Common myeloid progenitor, CD34-positive (primary cell): ENCODE measurements around the gene TMEM97.

Experiments
- CTCF ChIA-PET: fragments of 350-600 bp; sonication (Branson Sonifier 250); formaldehyde crosslinking; loops from one replicate; lab custom pipeline; 2021; ENCODE audit warnings: antibody characterized with exemption; lab: Charles Lee
- POLR2A ChIA-PET: fragments of 350-600 bp; sonication (Branson Sonifier 250); formaldehyde crosslinking; loops from one replicate; lab custom pipeline; 2021; ENCODE audit warnings: antibody characterized with exemption; lab: Charles Lee
- DNase-seq, 3 donors: peaks; one replicate each; pipeline versions ENCODE4 v3.0.0 to v3.0.0-alpha.2; 2013
- H3K27ac ChIP-seq, 2 experiments: 1 replicate in 1 of 2; 2 replicates in 1 of 2; pipeline ENCODE4 v1.7.0; 2013; ENCODE audit warnings: inconsistent platforms in 2 of 2, low read length in 2 of 2, mild to moderate bottlenecking in 2 of 2, low read depth in 1 of 2, moderate library complexity in 1 of 2; ENCODE audit not compliant: severe bottlenecking in 2 of 2, insufficient read depth in 1 of 2, poor library complexity in 1 of 2
- H3K27me3 ChIP-seq, 5 experiments: replicated peaks in 2 of 5; 1 replicate in 3 of 5; 2 replicates in 2 of 5; pipeline versions ENCODE4 v1.6.1 to v1.7.0; 2013; ENCODE audit warnings: low read length in 4 of 5, mild to moderate bottlenecking in 2 of 5, moderate library complexity in 2 of 5, inconsistent platforms in 1 of 5; ENCODE audit not compliant: insufficient read depth in 5 of 5, control insufficient read depth in 4 of 5
- H3K36me3 ChIP-seq, 4 experiments: 1 replicate in 2 of 4; 2 replicates in 2 of 4; pipeline versions ENCODE4 v1.6.1 to v1.7.0; 2013; ENCODE audit warnings: low read length in 3 of 4, control low read depth in 1 of 4, mild to moderate bottlenecking in 1 of 4; ENCODE audit not compliant: control insufficient read depth in 4 of 4, insufficient read depth in 4 of 4
- H3K4me1 ChIP-seq, 4 experiments: 1 replicate in 3 of 4; 2 replicates in 1 of 4; pipeline versions ENCODE4 v1.6.1 to v1.7.1; 2013; ENCODE audit warnings: low read length in 3 of 4, mild to moderate bottlenecking in 3 of 4, control low read depth in 1 of 4, inconsistent platforms in 1 of 4, moderate library complexity in 1 of 4; ENCODE audit not compliant: control insufficient read depth in 4 of 4, insufficient read depth in 4 of 4; ENCODE audit errors: control extremely low read depth in 1 of 4
- H3K4me3 ChIP-seq, 7 experiments: 1 replicate in 4 of 7; 2 replicates in 3 of 7; pipeline versions ENCODE4 v1.5.1 to v1.7.0; 2013; ENCODE audit warnings: mild to moderate bottlenecking in 7 of 7, low read length in 6 of 7, moderate library complexity in 6 of 7, inconsistent platforms in 2 of 7, low read depth in 2 of 7, control low read depth in 1 of 7; ENCODE audit not compliant: insufficient read depth in 4 of 7, control insufficient read depth in 1 of 7; ENCODE audit errors: extremely low read depth in 1 of 7
- H3K9me3 ChIP-seq, 5 experiments: 1 replicate in 4 of 5; 2 replicates in 1 of 5; pipeline versions ENCODE4 v1.6.1 to v1.7.1; 2013; ENCODE audit warnings: low read length in 4 of 5, mild to moderate bottlenecking in 2 of 5, inconsistent platforms in 1 of 5, low read depth in 1 of 5, moderate library complexity in 1 of 5; ENCODE audit not compliant: control insufficient read depth in 4 of 5, insufficient read depth in 2 of 5; ENCODE audit errors: control extremely low read depth in 1 of 5
- WGBS: methylation state at CpG from one replicate; pipeline ENCODE4 v1.1.5; 2013; ENCODE audit not compliant: insufficient coverage; 5-methylcytosine and 5-hydroxymethylcytosine counted together

Gene TMEM97

GRCh38 chr17:28274591-28275265 lies 44.3 kb upstream of the TMEM97 start:
- Histone ChIP-seq H3K9me3 (peaks cover 0 to 13% (median 1%) of the 10 kb centered on the region in 5 experiments), H3K27ac (no peak overlapping the region), H3K27me3 (peaks cover 3 to 81% (median 39%) of the 10 kb centered on the region in 5 experiments), H3K4me1 (peaks cover 0 to 7% (median 4%) of the 10 kb centered on the region in 4 experiments), H3K4me3 (no peak overlapping the region), H3K36me3 (no peaks in the 10 kb centered on the region)
- 87% methylated on average over 4 of the region's 9 CpGs for WGBS
- ChIA-PET CTCF (no interaction called here), POLR2A (no interaction called here)
- no peak for DNase-seq

- peaks cover 3 to 82% (median 32%) of the 10 kb centered on the region in 5 experiments for H3K27me3 ChIP-seq
- WGBS = 97% methylated on average over 6 of the region's 6 CpGs
- H3K4me3 ChIP-seq = no peak overlapping the region
- no peaks in the 10 kb centered on the region for H3K36me3 ChIP-seq
- ChIA-PET CTCF (interaction anchor here (1.4 kb wide), 1 partner anchor 25 kb away, joined by 3 read pairs; no protein-coding TSS in a partner anchor), POLR2A (no interaction called here)
- H3K9me3 ChIP-seq = peaks cover 0 to 5% (median 0%) of the 10 kb centered on the region in 5 experiments
- peaks cover 0 to 7% (median 4%) of the 10 kb centered on the region in 4 experiments for H3K4me1 ChIP-seq
- H3K27ac ChIP-seq = no peak overlapping the region
- DNase-seq = no peak
These were observed 43.0 kb upstream of the TMEM97 start for GRCh38 chr17:28276011-28276410.

- Histone ChIP-seq H3K27ac (no peak overlapping the region), H3K4me3 (no peak overlapping the region), H3K36me3 (no peaks in the 10 kb centered on the region), H3K27me3 (peaks cover 4 to 67% (median 16%) of the 10 kb centered on the region in 5 experiments), H3K9me3 (no peaks in the 10 kb centered on the region), H3K4me1 (peaks cover 0 to 7% (median 4%) of the 10 kb centered on the region in 4 experiments)
- WGBS = 100% methylated on average over 3 of the region's 6 CpGs
- DNase-seq = no peak
- CTCF ChIA-PET = interaction anchor here (1.1 kb wide), 1 partner anchor 10 kb away, joined by 4 read pairs; no protein-coding TSS in a partner anchor
- POLR2A ChIA-PET = no interaction called here
These were observed 39.6 kb upstream of the TMEM97 start for GRCh38 chr17:28279411-28279810.

- Histone ChIP-seq H3K27ac (no peak overlapping the region), H3K27me3 (peaks cover 4 to 55% (median 12%) of the 10 kb centered on the region in 5 experiments), H3K4me3 (no peak overlapping the region), H3K4me1 (peaks cover 0 to 7% (median 4%) of the 10 kb centered on the region in 4 experiments), H3K36me3 (no peaks in the 10 kb centered on the region), H3K9me3 (no peaks in the 10 kb centered on the region)
- ChIA-PET CTCF (interaction anchor here (0.7 to 1.8 kb wide), 4 partner anchors 9 to 28 kb away, joined by 3 to 5 read pairs (median 4); no protein-coding TSS in a partner anchor), POLR2A (no interaction called here)
- no CpG with 5 or more reads among the region's 3 CpGs for WGBS
- DNase-seq = no peak
These were observed 38.2 kb upstream of the TMEM97 start for GRCh38 chr17:28280826-28281225.

- no peak for DNase-seq
- no peaks in the 10 kb centered on the region for H3K9me3 ChIP-seq
- H3K36me3 ChIP-seq = no peaks in the 10 kb centered on the region
- H3K27ac ChIP-seq = no peak overlapping the region
- H3K27me3 ChIP-seq = peaks cover 4 to 38% (median 9%) of the 10 kb centered on the region in 5 experiments
- CTCF ChIA-PET = no interaction called here
- no peak overlapping the region for H3K4me3 ChIP-seq
- WGBS = 89% methylated on average over 5 of the region's 7 CpGs
- POLR2A ChIA-PET = no interaction called here
- peaks cover 0 to 7% (median 4%) of the 10 kb centered on the region in 4 experiments for H3K4me1 ChIP-seq
These were observed 36.4 kb upstream of the TMEM97 start for GRCh38 chr17:28282596-28282995.

- Histone ChIP-seq H3K36me3 (no peaks in the 10 kb centered on the region), H3K4me3 (no peak overlapping the region), H3K9me3 (no peaks in the 10 kb centered on the region), H3K27me3 (peaks cover 4 to 25% (median 9%) of the 10 kb centered on the region in 5 experiments), H3K27ac (no peak overlapping the region), H3K4me1 (no peaks in the 10 kb centered on the region)
- POLR2A ChIA-PET = no interaction called here
- whole genome bisulfite sequencing = 88% methylated on average over 1 of the region's 2 CpGs
- CTCF ChIA-PET = interaction anchor here (0.8 kb wide), 1 partner anchor 20 kb away, joined by 3 read pairs; no protein-coding TSS in a partner anchor
- no peak for DNase-seq
These were observed 33.0 kb upstream of the TMEM97 start for GRCh38 chr17:28285965-28286364.

- Histone ChIP-seq H3K27ac (no peak overlapping the region), H3K27me3 (peaks cover 2 to 24% (median 9%) of the 10 kb centered on the region in 5 experiments), H3K36me3 (no peaks in the 10 kb centered on the region), H3K9me3 (no peaks in the 10 kb centered on the region), H3K4me3 (no peak overlapping the region), H3K4me1 (no peaks in the 10 kb centered on the region)
- no peak for DNase-seq
- POLR2A ChIA-PET = interaction anchor here (0.6 kb wide), 1 partner anchor 29 kb away, joined by 3 read pairs; no protein-coding TSS in a partner anchor
- WGBS = 92% methylated on average over 2 of the region's 2 CpGs
- CTCF ChIA-PET = interaction anchor here (0.6 to 1.1 kb wide), 2 partner anchors 13 to 522 kb away, joined by 3 to 4 read pairs; no protein-coding TSS in a partner anchor
These were observed 28.3 kb upstream of the TMEM97 start for GRCh38 chr17:28290703-28291102.
